ENCODE results near the gene PTPRR.

Gene PTPRR

DNA sequence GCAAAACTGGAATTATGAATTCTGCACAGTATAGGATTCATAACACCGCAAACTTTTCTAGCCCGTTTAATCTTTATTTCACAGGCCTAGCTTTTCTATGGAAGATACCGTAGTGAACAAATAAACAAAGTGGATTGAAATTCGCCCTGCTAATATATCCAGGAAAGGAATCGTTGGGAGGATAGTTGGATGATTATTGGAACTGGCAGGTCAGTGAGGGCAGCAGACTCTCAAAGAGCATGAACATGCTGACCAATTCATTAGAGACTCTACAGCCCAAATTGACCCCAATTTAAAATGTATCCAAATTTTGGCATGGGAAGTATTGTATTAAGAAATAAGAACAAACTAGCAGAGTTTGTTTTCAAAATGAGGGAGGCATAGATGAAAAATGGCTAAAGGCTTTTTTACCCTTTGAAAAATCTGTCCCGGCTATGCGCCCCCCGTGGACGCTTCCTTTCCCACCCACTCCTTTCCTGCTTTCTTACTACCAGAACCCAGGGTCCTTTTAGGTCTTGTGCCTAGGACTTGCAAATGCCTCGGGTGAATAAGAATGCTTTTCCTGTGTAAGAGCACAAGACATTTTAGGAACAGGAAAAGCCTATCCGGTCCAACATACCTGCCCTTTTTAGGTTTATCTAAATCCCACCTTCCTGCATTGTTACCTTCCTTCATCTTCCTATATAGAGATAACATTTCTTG lies 198.7 kb downstream of the PTPRR start:
- DNase-seq (ENCODE audit: extremely low spot score, insufficient read length, low read depth) (no peak), FAIRE-seq (no peak)

DNA sequence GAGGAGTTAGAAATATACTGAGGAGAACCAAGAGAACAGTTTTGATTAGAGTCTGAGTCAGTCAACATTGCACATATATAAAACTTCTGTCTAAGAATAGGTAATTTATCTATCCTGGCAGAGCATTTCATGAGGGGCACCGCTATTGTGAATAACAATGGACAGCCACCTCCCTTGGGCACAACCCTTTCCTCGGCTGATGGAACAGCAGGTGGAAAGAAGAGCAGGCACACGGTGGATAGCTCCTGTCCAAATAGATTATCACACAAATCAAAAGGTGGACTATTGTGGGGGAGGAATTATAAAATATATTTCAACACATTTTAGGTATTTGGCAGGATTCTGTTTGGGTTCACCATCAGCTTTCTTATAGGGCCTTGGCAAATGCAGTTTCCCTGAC lies 199.3 kb downstream of the PTPRR start:
- no peak for FAIRE-seq
- DNase-seq (ENCODE audit: extremely low spot score, insufficient read length, low read depth) = no peak

DNA sequence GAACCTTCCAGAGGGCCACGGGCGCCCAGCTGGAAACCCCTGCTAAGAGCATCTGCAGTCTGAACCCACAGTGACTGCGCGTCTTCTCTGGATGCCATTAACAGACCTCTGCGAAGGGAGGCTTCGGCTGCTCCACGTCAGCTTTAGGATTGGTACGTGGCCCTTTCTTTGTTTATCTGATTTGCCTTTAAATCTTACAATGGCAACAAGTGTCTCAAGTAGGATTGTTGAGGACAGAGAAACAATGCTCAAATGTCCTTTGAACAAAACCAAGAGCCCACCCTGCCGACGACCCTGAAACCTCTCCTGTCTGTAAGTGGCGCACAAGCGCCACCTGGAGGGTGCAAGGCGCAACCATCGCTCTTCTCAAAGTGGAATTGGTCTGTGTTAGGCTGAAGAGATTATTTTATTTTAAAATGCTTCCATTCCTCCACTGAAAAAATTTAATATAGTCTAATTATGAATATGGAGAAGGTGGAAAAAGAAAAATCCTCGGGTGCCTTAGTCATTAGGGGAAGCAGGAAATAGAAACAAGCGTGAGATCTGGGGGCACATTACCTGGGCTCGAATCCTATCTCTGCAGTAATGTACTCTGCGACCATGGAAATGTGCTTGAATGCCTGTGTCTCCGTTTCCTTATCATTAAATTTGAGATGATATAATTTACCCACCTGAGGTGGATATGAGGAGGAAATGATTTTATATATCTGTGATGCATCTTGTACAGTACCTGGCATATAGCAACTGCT lies 200.7 kb downstream of the PTPRR start:
- no peak for DNase-seq (ENCODE audit: extremely low spot score, insufficient read length, low read depth)

DNA sequence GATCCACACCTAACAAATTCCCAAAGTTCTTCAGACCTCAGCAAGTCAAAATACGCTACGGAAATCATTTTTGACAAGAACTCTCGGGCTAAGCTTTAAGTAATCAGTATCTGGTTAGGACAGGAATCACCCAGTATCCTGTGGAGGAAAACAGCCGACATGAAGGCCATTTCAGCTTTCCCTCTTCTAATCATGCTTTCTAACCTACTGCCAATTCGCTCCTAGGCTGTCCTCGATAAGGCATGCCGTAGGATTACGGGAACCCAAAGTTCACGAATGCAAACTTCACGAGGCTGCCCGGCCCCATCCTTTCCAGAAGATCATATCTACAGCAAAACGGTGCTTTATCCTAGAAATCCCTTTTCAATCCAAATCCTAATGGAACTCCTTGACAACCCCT lies 201.5 kb downstream of the PTPRR start:
- FAIRE-seq (no peak), DNase-seq (ENCODE audit: extremely low spot score, insufficient read length, low read depth) (no peak)

More for the DNA sequence above, 200.7 kb downstream of the PTPRR start:
- no peak for FAIRE-seq

DNA sequence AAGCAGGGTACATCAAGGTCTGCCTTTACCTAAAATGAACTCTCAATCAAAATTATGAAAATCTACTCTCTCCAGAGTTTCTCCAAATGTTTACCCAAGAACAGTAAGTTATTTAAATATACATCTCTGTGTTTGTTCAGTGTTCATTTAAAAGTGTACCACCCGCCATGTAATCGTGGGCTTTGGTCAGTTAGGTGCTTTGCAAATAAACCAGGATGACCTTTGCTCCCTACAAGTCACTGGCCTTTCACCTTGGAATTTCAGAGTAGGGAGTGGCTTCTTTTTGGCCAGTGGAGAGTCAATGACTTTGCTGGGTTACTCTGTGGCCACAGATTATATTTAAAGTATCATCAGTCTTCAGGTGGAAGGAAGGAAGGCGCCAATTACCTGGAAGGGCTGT lies 208.7 kb downstream of the PTPRR start:
- DNase-seq (ENCODE audit: extremely low spot score, insufficient read length, low read depth) = no peak
- FAIRE-seq = no peak

DNA sequence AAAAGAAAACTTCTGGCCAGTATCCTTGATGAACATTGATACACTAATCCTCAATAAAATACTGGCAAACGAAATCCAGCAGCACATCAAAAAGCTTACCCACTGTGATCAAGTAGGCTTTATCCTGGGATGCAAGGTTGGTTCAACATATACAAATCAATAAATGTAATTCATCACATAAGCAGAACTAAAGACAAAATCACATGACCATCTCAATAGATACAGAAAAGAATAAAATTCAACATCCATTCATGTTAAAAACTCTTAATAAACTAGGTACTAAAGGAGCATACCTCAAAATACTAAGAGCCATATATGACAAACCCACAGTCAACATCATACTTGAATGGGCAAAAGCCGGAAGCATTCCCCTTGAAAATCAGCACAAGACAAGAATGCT lies 211.5 kb downstream of the PTPRR start:
- DNase-seq (ENCODE audit: extremely low spot score, insufficient read length, low read depth) (no peak), FAIRE-seq (no peak)

DNA sequence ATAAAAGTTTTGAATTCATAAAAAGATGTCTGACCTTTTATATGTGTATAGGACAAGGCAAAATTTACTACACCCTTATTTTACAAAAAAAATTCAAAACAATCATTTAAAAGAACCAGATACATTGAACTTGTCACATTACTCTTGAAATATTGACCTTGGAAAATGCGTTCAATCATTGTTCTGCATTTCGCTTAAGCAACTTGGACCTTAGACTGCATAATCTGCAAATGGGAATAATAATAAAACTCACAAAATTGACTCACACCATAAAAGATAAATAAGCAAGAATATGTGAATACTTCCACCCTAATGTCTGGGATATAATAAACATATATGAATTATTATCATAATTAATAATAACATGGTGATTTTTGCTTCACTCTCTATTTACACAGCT lies 213.9 kb downstream of the PTPRR start:
- FAIRE-seq (no peak), DNase-seq (ENCODE audit: extremely low spot score, insufficient read length, low read depth) (no peak)

DNA sequence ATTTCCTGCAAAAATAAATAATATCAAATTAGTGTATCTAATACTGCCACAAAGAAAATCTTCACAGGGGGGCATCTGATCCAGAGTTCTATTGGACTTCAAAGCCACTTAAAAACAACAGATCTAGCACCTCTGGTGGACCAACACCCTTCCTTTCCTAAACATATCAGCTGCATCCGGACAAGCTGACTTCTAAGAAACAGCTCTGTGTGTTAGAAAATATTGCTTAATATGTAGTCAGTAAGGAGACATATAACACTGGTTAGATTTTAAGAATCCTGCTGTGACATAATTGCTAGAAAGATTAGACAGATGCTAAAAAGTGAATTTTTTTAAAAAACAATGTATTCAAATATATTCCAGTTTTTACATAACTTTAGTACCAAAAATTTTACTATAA lies 222.2 kb downstream of the PTPRR start:
- FAIRE-seq (no peak), DNase-seq (ENCODE audit: extremely low spot score, insufficient read length, low read depth) (no peak)

DNA sequence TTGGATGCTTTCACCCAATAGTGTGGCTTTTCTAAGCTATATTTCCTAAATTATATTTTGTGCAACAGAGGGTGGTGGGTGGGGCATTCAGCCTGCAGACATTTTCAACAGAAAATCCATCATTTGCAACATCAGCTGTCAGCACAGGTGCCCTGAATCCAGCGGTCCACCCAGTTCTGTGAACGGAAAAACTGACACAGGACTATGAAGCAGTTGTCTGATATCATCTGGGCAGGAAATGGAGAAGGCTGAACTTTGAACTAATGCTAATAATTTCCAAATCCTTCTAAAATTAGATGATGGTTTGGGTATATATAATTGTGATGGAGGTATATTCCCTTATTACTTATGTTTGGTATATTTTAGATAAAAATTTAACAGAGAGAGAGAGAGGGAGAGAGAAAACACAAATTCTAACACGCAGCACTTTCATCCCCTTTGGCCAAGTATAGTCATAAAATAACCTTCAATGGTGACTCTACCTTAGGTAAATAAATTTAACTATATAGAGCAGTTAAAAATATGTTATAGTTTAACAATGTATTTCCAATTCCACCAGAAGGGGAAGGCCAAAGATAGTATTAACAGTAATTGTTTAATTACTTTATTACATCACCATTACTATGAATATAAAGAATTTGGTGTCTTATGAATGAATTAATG lies 225.0 kb downstream of the PTPRR start:
- FAIRE-seq (no peak), DNase-seq (ENCODE audit: extremely low spot score, insufficient read length, low read depth) (no peak)

DNA sequence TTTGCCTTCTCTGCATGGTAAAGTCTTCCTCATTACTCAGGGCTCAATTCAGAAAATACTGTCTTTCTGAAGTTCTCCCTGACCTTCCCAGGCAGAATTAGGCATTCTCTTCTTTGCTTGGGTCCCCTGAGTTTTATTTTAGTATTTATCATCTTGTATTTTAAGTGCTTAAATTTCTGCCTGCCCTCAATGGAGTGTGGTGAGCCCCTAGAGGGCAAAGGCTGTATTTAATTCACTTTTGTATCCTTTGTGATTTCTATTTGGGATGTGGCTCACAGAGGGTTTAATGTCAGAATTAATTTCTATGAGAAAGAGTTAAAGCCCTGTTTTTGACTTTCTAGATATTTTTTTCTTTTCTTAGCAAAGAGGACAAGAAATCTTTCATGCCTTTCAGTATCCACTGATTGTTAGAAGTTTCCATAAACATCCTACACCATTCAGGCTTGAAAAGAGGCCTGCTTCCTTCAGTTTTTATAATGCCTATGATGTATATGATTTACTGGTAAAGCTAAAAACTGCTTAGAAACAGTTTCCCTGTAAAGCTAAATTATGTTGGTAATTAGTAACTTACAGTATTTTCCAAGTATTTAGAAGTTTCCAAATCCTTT lies 227.8 kb downstream of the PTPRR start:
- FAIRE-seq (no peak), DNase-seq (ENCODE audit: extremely low spot score, insufficient read length, low read depth) (no peak)

DNA sequence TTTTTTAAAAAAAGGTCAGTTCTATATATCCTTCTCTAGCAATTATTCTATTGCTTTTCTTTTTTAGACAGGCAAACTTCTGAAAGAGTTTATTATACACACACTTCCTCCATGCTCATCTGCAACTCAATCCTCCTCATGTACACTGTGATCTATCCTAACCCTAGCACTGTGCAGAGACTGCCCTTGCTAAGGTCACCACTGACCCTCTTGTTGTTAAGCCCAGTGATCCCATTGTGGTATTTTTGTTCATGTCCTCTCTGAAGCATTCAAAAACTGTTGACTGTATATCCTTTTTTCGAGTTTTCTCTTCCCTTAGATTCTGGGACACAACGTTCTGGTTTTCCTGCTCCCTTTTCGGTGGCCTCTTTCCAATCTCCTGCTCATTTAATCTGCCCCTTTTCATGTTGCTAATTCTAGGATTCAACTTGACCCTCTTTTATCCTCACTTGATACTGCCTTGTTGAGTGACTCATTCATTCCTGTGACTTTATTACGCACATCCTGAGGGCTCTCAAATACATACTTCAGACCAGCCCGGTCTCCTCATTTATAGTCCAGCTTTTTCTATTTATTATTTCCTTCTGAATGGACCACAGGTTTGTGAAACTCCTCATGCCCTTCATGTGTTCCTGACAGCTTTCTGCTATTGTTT lies 229.4 kb downstream of the PTPRR start:
- no peak for FAIRE-seq
- DNase-seq (ENCODE audit: extremely low spot score, insufficient read length, low read depth) = no peak

DNA sequence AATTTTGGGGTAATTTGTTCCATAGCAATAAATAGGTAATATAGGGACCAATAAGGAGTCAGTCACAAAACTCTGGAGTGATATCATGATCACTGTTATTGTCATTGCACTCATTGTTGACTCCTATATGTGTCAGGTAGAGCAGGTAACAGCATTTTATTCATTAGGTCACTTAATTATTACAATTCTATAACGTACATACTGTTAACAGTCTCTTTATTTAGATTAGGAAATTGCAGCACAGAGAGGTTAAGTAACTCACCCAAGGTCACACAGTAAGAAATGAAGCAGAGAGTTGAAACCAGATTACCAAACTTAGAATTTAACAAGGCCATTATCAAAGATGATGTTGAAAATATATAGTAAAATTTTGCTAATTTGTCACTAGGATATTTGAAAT lies 233.6 kb downstream of the PTPRR start:
- no peak for DNase-seq (ENCODE audit: extremely low spot score, insufficient read length, low read depth)
- FAIRE-seq = no peak

DNA sequence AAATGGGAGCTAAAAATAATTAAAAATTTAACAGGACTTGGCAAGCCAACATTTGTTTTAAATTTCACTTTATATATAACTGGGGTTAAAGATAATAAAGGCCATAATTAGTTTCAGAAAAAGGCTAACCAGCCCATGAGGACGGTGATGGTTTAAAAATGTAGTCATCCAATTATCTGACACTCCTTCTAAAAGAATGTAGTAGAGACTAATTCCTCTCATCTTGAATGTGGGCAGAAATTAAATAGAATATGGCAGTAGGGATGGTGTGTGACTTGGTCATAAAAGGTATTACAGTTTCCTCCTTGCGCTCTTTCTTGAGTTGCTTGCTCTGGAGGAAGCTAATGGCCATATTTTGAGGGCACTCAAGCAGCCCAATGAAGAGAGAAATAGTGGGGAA lies 234.2 kb downstream of the PTPRR start:
- DNase-seq (ENCODE audit: extremely low spot score, insufficient read length, low read depth) (no peak), FAIRE-seq (no peak)

DNA sequence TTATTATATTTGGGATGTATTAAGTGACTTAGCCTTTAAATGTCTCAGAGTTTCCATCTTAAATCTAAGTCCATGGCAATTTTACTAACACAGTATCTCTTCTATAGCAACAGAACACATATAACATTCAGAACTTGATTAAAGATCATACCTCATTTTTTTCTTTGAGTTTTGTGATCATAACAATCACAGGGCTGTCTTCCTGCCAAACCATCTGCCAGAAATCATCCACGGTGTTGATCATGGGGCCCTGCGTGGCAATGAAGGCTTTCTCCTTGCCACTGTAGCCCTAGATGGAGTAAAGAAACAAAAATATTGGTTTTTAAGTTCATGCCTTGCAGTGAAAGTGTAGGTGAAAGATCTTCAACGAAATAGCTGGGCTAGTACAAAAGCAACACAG lies 236.6 kb downstream of the PTPRR start:
- no peak for FAIRE-seq

DNA sequence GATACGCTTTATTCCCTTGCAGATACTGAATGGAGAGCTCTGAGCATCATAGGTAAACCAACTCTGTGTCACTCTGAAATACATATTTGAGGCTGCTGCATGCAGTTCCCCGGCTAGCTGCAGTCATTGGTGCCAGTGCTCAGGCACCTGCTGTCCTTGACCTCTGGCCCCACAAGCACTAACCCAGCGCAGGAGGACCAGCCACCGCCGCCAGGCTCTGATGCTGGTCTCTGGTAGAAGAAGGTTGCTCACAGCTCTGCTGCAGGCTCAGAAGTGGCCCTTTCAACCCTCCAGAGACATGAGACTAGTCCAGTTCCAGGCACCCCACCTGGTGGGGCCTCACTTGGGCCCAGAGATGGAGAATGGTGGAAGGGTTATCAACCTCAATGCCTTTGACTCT lies 248.8 kb downstream of the PTPRR start:
- FAIRE-seq (no peak), DNase-seq (ENCODE audit: extremely low spot score, insufficient read length, low read depth) (no peak)

More for the DNA sequence above, 236.6 kb downstream of the PTPRR start:
- DNase-seq (ENCODE audit: extremely low spot score, insufficient read length, low read depth) = no peak

DNA sequence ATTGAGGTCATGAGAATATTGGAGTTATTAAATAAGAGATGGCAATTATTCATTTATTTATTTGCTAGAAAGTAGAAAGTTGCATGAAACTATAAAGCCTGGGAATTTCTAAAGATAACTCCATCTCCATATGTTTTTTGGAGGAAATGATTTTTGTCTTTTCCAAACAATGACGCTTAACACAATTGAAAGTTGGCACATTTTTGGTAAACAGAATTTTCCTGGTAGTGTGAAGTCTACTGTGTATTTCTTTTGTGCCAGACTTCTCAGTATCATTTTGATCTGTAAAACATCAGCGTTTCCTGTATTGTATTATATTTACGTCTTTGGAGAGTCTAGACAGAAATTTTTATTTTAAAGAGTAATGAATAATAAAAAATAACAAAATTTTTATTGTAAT lies 249.6 kb downstream of the PTPRR start:
- DNase-seq (ENCODE audit: extremely low spot score, insufficient read length, low read depth) (no peak), FAIRE-seq (no peak)

DNA sequence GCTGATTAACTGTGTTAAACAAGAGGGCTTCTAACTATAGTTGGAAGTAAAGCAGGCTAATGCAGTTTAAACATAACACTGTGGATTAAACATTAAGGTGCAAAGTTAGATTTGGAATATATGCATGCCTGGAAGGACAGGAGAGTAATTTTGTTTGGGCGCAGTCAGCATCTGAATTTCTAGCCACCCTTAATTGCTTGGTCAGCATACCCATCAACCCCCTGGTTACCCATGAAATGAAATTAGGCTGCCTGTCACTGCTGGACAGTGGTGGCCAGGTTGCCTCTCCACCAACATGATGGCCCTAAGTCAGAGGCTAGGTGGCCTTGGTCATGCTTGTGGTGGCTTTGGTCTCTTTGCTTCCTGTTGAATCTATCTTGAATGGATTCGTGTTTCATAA lies 253.3 kb downstream of the PTPRR start:
- DNase-seq (ENCODE audit: extremely low spot score, insufficient read length, low read depth) (no peak), FAIRE-seq (no peak)

DNA sequence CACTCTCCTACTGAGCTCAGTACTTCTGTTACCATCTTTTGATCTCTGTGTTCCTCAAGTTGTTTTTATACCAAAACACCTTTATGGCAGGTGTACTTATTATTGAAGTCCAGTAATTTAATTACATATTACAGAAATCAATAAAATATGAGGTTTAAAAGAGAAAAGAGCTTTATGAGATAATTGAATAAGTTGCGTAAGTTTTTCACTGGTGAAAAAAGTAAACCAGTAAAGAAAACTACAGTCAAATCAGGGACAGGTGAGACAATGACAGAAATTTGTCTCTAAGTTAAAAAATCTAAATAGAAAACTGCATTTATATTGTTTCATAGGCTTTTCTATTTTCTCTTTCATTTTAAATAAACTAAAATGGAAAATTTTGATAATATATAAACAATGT lies 254.2 kb downstream of the PTPRR start:
- DNase-seq (ENCODE audit: extremely low spot score, insufficient read length, low read depth) (no peak), FAIRE-seq (no peak)

DNA sequence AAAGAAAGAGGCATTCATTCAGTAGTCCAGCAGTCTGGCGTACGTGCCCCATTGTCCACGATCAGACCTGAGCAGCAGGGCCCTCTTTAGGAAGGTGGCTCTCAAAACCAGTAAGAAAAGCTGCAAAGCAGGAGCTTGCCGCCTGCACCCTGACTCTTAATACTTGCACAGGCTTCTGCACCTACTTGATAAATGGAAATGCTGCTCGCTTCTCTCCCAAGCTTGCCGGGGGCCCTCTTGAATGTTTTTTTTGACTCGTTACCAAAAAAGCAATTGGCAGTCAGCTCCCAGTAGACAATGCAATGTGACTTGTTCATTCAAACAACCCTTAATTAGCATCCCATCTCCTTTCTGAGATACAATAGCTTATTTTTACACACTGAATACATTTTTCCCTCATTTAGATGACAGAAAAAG lies 256.1 kb downstream of the PTPRR start:
- no peak for FAIRE-seq
- no peak for DNase-seq (ENCODE audit: extremely low spot score, insufficient read length, low read depth)

DNA sequence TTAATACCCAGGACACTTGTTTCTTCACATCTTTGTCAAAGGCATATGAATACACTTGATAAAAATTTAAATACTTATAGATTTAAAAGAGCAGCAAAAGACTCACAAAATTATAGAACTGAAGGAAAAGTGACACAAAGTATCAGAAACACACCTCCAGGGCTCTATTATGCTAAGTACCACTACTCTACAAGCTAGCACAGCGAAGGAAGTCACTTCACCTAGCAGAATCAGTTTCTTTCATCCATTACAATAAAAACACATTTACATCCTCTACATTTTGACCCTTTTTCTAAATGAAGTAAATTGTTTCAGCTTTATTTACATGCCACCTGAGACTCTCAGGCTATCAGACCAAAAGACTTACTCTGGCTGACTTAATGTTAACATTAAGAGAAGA lies 256.7 kb downstream of the PTPRR start:
- DNase-seq (ENCODE audit: extremely low spot score, insufficient read length, low read depth) (no peak), FAIRE-seq (no peak)
